Suprapubic skin (tissue), 3 donors: ENCODE data around the gene TMEM178B.

ENCODE experiments used
- CTCF ChIP-seq, 2 donors: fragments of 200-600 bp in 1 of 2; fragments of 450-650 bp in 1 of 2; sonication (generic) in 1 of 2; IDR thresholded peaks; one replicate each; pipeline ENCODE4 v1.5.1; 2016 to 2019; ENCODE audit warnings: antibody characterized with exemption in 2 of 2, mild to moderate bottlenecking in 1 of 2, moderate library complexity in 1 of 2
- POLR2A ChIP-seq, 2 donors: fragments of 450-650 bp; IDR thresholded peaks; one replicate each; pipeline ENCODE4 v1.6.1; 2017; ENCODE audit warnings: antibody characterized with exemption in 2 of 2, mild to moderate bottlenecking in 2 of 2, moderate library complexity in 2 of 2

GRCh38 chr7:141462958-141463357, 389.1 kb downstream of the TMEM178B start:
- TF ChIP-seq CTCF (IDR thresholded peaks at IDR 0.05) = no peak
- no peak for TF ChIP-seq POLR2A (IDR thresholded peaks at IDR 0.05)
